Measurements from ENCODE around the gene KRT75.

The KRT75 gene

GRCh38 chr12:52389313-52390207 is 44.6 kb downstream of the KRT75 start:
- Histone ChIP-seq H3K9ac (ENCODE audit: low read depth, low read length) (no peak overlapping the region), H3K79me2 (ENCODE audit: insufficient read depth, low read length) (no peaks in the 10 kb centered on the region), H4K20me1 (ENCODE audit: insufficient read depth, low read length) (peaks cover 4% of the 10 kb centered on the region), H3K4me2 (ENCODE audit: insufficient read depth, low read length) (no peak overlapping the region), H3K4me1 (ENCODE audit: insufficient read depth, low read length) (no peaks in the 10 kb centered on the region), H2AFZ (ENCODE audit: low read depth, low read length) (no peak overlapping the region), H3K4me3 (ENCODE audit: low read depth in 1 of 2, low read length in 2 of 2) (no peak overlapping the region), H3K36me3 (ENCODE audit: insufficient read depth, low read length) (no peaks in the 10 kb centered on the region), H3K9me3 (ENCODE audit: insufficient read depth, low read length, severe bottlenecking) (no peaks in the 10 kb centered on the region), H3K27me3 (ENCODE audit: insufficient read depth, low read length, poor library complexity) (peaks cover 24% of the 10 kb centered on the region), H3K27ac (ENCODE audit: low read length) (no peak overlapping the region)
- TF ChIP-seq CTCF (IDR thresholded peaks at IDR 0.05; ENCODE audit: borderline replicate concordance, extremely low read depth, low read length, poor library complexity, severe bottlenecking) (no peak), EZH2 (IDR thresholded peaks at IDR 0.05; ENCODE audit: borderline replicate concordance, low read depth, low read length, severe bottlenecking) (no peak)
- no peak for DNase-seq
- ATAC-seq (ENCODE audit: insufficient read depth, low read depth): no peak

GRCh38 chr12:52387859-52388258 is 46.3 kb downstream of the KRT75 start:
- H3K9ac ChIP-seq (ENCODE audit: low read depth, low read length): no peak overlapping the region
- TF ChIP-seq EZH2 (IDR thresholded peaks at IDR 0.05; ENCODE audit: borderline replicate concordance, low read depth, low read length, severe bottlenecking) (no peak), CTCF (IDR thresholded peaks at IDR 0.05; ENCODE audit: borderline replicate concordance, extremely low read depth, low read length, poor library complexity, severe bottlenecking) (no peak)
- H3K4me2 ChIP-seq (ENCODE audit: insufficient read depth, low read length): no peak overlapping the region
- H3K4me3 ChIP-seq (ENCODE audit: low read depth in 1 of 2, low read length in 2 of 2): no peak overlapping the region
- H3K27ac ChIP-seq (ENCODE audit: low read length): no peak overlapping the region
- DNase-seq (no peak), ATAC-seq (ENCODE audit: insufficient read depth, low read depth) (no peak)
- peaks cover 4% of the 10 kb centered on the region for H4K20me1 ChIP-seq (ENCODE audit: insufficient read depth, low read length)
- no peaks in the 10 kb centered on the region for H3K79me2 ChIP-seq (ENCODE audit: insufficient read depth, low read length)
- H2AFZ ChIP-seq (ENCODE audit: low read depth, low read length): no peak overlapping the region
- no peaks in the 10 kb centered on the region for H3K9me3 ChIP-seq (ENCODE audit: insufficient read depth, low read length, severe bottlenecking)
- no peaks in the 10 kb centered on the region for H3K36me3 ChIP-seq (ENCODE audit: insufficient read depth, low read length)
- no peaks in the 10 kb centered on the region for H3K4me1 ChIP-seq (ENCODE audit: insufficient read depth, low read length)
- H3K27me3 ChIP-seq (ENCODE audit: insufficient read depth, low read length, poor library complexity): peaks cover 35% of the 10 kb centered on the region

- Histone ChIP-seq H3K9ac (ENCODE audit: low read depth, low read length) (no peak within 1 kb of the TSS), H4K20me1 (ENCODE audit: insufficient read depth, low read length) (peaks cover 4% of the 10 kb centered on the region), H3K9me3 (ENCODE audit: insufficient read depth, low read length, severe bottlenecking) (no peaks in the 10 kb centered on the region), H2AFZ (ENCODE audit: low read depth, low read length) (no peak within 1 kb of the TSS), H3K4me2 (ENCODE audit: insufficient read depth, low read length) (no peak within 1 kb of the TSS), H3K27ac (ENCODE audit: low read length) (no peak within 1 kb of the TSS), H3K4me1 (ENCODE audit: insufficient read depth, low read length) (no peaks in the 10 kb centered on the region), H3K79me2 (ENCODE audit: insufficient read depth, low read length) (no peaks in the 10 kb centered on the region), H3K27me3 (ENCODE audit: insufficient read depth, low read length, poor library complexity) (peaks cover 44% of the 10 kb centered on the region), H3K36me3 (ENCODE audit: insufficient read depth, low read length) (no peaks in the 10 kb centered on the region), H3K4me3 (ENCODE audit: low read depth in 1 of 2, low read length in 2 of 2) (no peak within 1 kb of the TSS)
- ATAC-seq (ENCODE audit: insufficient read depth, low read depth) (no peak), DNase-seq (no peak)
- TF ChIP-seq CTCF (IDR thresholded peaks at IDR 0.05; ENCODE audit: borderline replicate concordance, extremely low read depth, low read length, poor library complexity, severe bottlenecking) (no peak), EZH2 (IDR thresholded peaks at IDR 0.05; ENCODE audit: borderline replicate concordance, low read depth, low read length, severe bottlenecking) (no peak)
Observed at GRCh38 chr12:52385226-52385702, 48.9 kb downstream of the KRT75 start, which contains the start of gene KRT84. Gene KRT84, minus strand, starts transcription at chr12:52385652. Its CDS starts 67 bp downstream, at chr12:52385585.
